GM19351 (cell line): Measurements from ENCODE around the gene IL6R.

Experiments
- ATAC-seq: cut with Tn5 transposase; IDR thresholded peaks from one replicate; pipeline ENCODE4 v1.9.1; 2021; ENCODE audit warnings: mild to moderate bottlenecking, moderate library complexity; ENCODE audit not compliant: unreplicated experiment

IL6R gene

GRCh38 chr1:154423988-154424326 is 18.8 kb downstream of the IL6R start:
- ATAC-seq: no peak

- ATAC-seq: no peak
Measured at GRCh38 chr1:154425172-154425571, 20.0 kb downstream of the IL6R start.

GRCh38 chr1:154427173-154428139 is 22.3 kb downstream of the IL6R start:
- no peak for ATAC-seq

GRCh38 chr1:154429118-154429517 is 24.0 kb downstream of the IL6R start:
- no peak for ATAC-seq

- ATAC-seq: no peak
Measured at GRCh38 chr1:154429841-154430611, 24.9 kb downstream of the IL6R start.

- ATAC-seq: no peak
Measured at GRCh38 chr1:154430903-154431302, 25.8 kb downstream of the IL6R start.

- no peak for ATAC-seq
Measured at GRCh38 chr1:154431586-154432373, 26.6 kb downstream of the IL6R start.

GRCh38 chr1:154433161-154433764 is 28.1 kb downstream of the IL6R start:
- ATAC-seq: no peak

- no peak for ATAC-seq
Measured at GRCh38 chr1:154434346-154435085, 29.4 kb downstream of the IL6R start.

- ATAC-seq: no peak
Measured at GRCh38 chr1:154435599-154436200, 30.6 kb downstream of the IL6R start.

GRCh38 chr1:154436433-154436832 is 31.3 kb downstream of the IL6R start:
- ATAC-seq: no peak

- ATAC-seq: no peak
Measured at GRCh38 chr1:154440036-154440804, 35.1 kb downstream of the IL6R start.

- no peak for ATAC-seq
Measured at GRCh38 chr1:154441241-154441888, 36.2 kb downstream of the IL6R start.

- no peak for ATAC-seq
Measured at GRCh38 chr1:154442006-154442740, 37.0 kb downstream of the IL6R start.

- ATAC-seq: no peak
Measured at GRCh38 chr1:154443274-154444013, 38.3 kb downstream of the IL6R start.

GRCh38 chr1:154445040-154445472 is 39.9 kb downstream of the IL6R start:
- ATAC-seq: peak; percentile 66

GRCh38 chr1:154446292-154446691 is 41.1 kb downstream of the IL6R start:
- ATAC-seq: no peak
